Activated B cell treated with CpG ODN at 0.5 μM for 24 hours (primary cell): Measurements from ENCODE around the gene AKAP9. TPM values are rescaled to one million over a fixed set of nuclear protein-coding genes. Genes with fewer than 3 reads are reported as not detected.
"Not testable (repeated sequence)": the region's sequence is repeated elsewhere in the genome, so short reads cannot be mapped to it uniquely, and the experiment has no call there.

Experiments used
- ATAC-seq: fragments of 200-7000 bp; cut with Tn5 transposase; one replicate; pipeline ENCODE4 v1.10.0; 2021; ENCODE audit warnings: low read depth, mild to moderate bottlenecking, moderate library complexity
- CTCF ChIA-PET: fragments of 350-600 bp; sonication (Branson Sonifier 250); formaldehyde crosslinking; loops from one replicate; lab custom pipeline; 2021; ENCODE audit warnings: antibody characterized with exemption; lab: Charles Lee
- POLR2A ChIA-PET: fragments of 350-600 bp; sonication (Branson Sonifier 250); formaldehyde crosslinking; loops from one replicate; lab custom pipeline; 2021; ENCODE audit warnings: antibody characterized with exemption; lab: Charles Lee
- DNase-seq: peaks from one replicate; pipeline ENCODE4 v3.0.0; 2022
- H3K27ac Mint-ChIP-seq: one replicate; pipeline ENCODE4 v1.8.0; 2020; ENCODE audit warnings: mixed read lengths
- H3K27me3 Mint-ChIP-seq: one replicate; pipeline ENCODE4 v1.8.0; 2021; ENCODE audit warnings: mixed read lengths
- H3K36me3 Mint-ChIP-seq: one replicate; pipeline ENCODE4 v1.8.0; 2021; ENCODE audit warnings: low read depth, mixed read lengths
- H3K4me1 Mint-ChIP-seq: one replicate; pipeline ENCODE4 v1.8.0; 2021; ENCODE audit warnings: mixed read lengths
- H3K4me3 Mint-ChIP-seq: one replicate; pipeline ENCODE4 v1.8.0; 2020; ENCODE audit warnings: mild to moderate bottlenecking, mixed read lengths
- H3K9me3 Mint-ChIP-seq: one replicate; pipeline ENCODE4 v1.8.0; 2020; ENCODE audit warnings: mixed read lengths
- intact Hi-C: fragments of 100-400 bp; cut with micrococcal nuclease; formaldehyde crosslinking; loops from one replicate; pipeline ENCODE4 v1.15.1; 2024
- total RNA-seq: library from RNA; stranded (reverse); gene quantifications from 2 replicates; pipeline ENCODE4 v1.2.3, GENCODE V29; 2022
- TF ChIP-seq, protein P1 (sequence below): fragments of 200-600 bp; IDR thresholded peaks from one replicate; pipeline ENCODE4 v1.8.0; 2022; ENCODE audit warnings: antibody characterized with exemption, mild to moderate bottlenecking

Gene AKAP9
- total RNA-seq, 1 donor from 2014 or later = 58.4 TPM

DNA sequence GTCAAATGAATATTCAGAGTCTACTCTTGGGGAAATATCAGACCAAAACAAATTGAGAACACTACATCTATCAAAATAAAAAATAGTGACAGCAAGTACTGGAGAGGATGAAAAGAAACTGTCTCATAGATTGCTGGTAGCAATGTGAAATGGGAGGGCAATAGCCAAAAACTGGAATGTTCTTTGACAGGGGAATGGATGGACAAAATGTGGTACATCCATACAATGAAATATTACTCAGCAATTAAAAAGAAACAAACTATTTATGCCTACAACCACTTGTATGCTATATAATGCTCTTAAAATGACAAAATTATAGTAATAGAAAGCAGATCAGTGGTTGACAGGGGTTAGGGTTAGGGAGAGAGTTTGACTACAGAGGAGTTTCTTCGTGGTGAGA is 147.6 kb downstream of the AKAP9 start:
- Mint-ChIP-seq H3K27me3 (no peaks in the 10 kb centered on the region), H3K27ac (no peak overlapping the region), H3K36me3 (peaks cover 72% of the 10 kb centered on the region), H3K4me3 (no peak overlapping the region), H3K9me3 (peaks cover 5% of the 10 kb centered on the region), H3K4me1 (no peaks in the 10 kb centered on the region)
- no peak for ATAC-seq
- POLR2A ChIA-PET = no interaction called here
- intact Hi-C loops = no loop called here
- no peak for DNase-seq
- TF ChIP-seq, protein P1, sequence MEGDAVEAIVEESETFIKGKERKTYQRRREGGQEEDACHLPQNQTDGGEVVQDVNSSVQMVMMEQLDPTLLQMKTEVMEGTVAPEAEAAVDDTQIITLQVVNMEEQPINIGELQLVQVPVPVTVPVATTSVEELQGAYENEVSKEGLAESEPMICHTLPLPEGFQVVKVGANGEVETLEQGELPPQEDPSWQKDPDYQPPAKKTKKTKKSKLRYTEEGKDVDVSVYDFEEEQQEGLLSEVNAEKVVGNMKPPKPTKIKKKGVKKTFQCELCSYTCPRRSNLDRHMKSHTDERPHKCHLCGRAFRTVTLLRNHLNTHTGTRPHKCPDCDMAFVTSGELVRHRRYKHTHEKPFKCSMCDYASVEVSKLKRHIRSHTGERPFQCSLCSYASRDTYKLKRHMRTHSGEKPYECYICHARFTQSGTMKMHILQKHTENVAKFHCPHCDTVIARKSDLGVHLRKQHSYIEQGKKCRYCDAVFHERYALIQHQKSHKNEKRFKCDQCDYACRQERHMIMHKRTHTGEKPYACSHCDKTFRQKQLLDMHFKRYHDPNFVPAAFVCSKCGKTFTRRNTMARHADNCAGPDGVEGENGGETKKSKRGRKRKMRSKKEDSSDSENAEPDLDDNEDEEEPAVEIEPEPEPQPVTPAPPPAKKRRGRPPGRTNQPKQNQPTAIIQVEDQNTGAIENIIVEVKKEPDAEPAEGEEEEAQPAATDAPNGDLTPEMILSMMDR = no peak
- CTCF ChIA-PET = no interaction called here

DNA sequence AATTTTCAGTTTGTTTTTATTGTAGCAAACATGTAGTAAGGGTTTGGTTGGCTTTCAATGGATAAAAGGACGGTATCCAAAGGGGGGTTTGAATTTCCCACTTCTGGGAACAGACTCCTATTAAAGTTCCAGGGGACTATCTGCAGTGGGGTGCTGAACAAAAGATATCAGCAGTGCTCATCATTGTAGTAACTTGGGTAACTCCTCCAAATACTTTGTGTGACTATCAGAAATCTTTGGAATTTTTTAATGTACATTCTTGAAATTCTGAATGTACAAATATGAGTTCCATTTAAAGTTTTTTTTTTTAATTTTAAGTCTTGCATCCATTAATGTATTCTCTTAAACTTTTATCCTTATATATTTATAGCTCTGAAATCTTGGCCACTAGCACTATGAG is 151.5 kb downstream of the AKAP9 start:
- intact Hi-C loops = no loop called here
- Mint-ChIP-seq H3K9me3 (peaks cover 5% of the 10 kb centered on the region), H3K27me3 (no peaks in the 10 kb centered on the region), H3K27ac (no peak overlapping the region), H3K4me3 (no peak overlapping the region), H3K36me3 (peaks cover 69% of the 10 kb centered on the region), H3K4me1 (no peaks in the 10 kb centered on the region)
- ChIA-PET CTCF (no interaction called here), POLR2A (no interaction called here)
- ATAC-seq = no peak
- TF ChIP-seq, protein P1 = no peak
- no peak for DNase-seq

DNA sequence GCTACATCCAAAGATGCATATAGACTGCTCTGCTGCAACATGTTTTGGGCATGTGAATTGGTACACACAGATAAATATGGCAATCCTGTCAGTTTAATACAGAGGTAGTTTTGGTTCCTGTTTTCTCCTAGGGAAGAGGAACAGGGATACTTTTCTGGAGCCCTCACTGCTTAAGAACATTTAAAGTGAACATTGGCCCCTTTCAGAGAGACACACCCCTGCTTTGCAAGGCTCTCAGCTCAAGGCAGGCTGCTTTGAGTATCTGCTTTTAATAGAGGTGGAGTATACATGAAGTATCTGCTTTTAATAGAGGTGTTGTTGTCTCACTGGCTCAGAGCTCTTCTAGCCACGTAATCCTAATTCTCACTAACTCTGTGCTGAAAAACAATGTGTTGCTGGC is 154.7 kb downstream of the AKAP9 start:
- ATAC-seq = no peak
- Mint-ChIP-seq H3K27ac (no peak overlapping the region), H3K4me3 (no peak overlapping the region), H3K27me3 (no peaks in the 10 kb centered on the region), H3K4me1 (no peaks in the 10 kb centered on the region), H3K9me3 (no peaks in the 10 kb centered on the region), H3K36me3 (peaks cover 74% of the 10 kb centered on the region)
- ChIA-PET CTCF (no interaction called here), POLR2A (no interaction called here)
- no peak for DNase-seq
- intact Hi-C loops = no loop called here
- TF ChIP-seq, protein P1 = no peak

DNA sequence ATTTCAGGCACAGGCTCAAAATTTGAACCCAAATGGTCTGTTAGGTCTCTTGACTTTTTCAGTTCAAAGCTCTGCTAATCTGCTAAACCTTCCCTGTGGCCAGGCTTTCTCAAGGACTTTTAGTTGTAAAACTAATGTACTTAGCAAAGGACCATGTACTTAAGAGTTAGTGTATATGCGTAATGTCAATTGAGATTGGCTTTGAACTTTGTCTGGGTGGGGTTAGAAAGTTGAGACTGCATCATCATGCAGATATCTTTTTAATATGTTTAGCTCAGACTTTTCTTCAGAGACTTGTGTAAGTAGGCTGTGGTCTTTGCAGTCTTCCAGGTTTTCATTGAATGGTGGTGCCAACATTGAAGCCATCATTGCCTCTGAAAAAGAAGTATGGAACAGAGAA is 159.9 kb downstream of the AKAP9 start:
- Mint-ChIP-seq H3K4me1 (no peaks in the 10 kb centered on the region), H3K27me3 (no peaks in the 10 kb centered on the region), H3K4me3 (no peak overlapping the region), H3K9me3 (no peaks in the 10 kb centered on the region), H3K27ac (no peak overlapping the region), H3K36me3 (peaks cover 79% of the 10 kb centered on the region)
- ATAC-seq = no peak
- ChIA-PET CTCF (no interaction called here), POLR2A (interaction anchor here (0.7 kb wide), 1 partner anchor 389 kb away, joined by 7 read pairs; no protein-coding TSS in a partner anchor)
- intact Hi-C loops = no loop called here
- no peak for DNase-seq
- TF ChIP-seq, protein P1 = no peak

DNA sequence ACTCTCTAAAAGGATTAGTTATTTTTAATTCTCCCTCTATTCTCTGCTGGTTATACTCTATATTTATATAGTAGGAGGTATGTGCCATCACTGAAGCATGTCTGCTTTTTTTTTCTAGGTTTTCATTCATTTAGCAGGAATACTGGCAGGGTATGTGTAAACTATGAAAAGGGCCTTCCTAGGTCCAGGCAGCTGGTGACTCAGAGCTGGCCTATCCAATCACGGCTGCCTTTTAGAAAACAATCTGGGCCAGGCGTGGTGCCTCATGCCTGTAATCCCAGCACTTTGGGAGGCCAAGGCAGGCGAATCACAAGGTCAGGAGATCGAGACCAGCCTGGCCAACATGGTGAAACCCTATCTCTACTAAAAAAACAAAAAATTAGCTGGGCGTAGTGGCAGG is 162.2 kb downstream of the AKAP9 start:
- H3K4me3 Mint-ChIP-seq, H3K9me3 Mint-ChIP-seq, H3K27me3 Mint-ChIP-seq, CTCF ChIA-PET, H3K4me1 Mint-ChIP-seq, intact Hi-C loops, POLR2A ChIA-PET, H3K27ac Mint-ChIP-seq, DNase-seq, ATAC-seq: not testable (repeated sequence)
- H3K36me3 Mint-ChIP-seq = peaks cover 74% of the 10 kb centered on the region

DNA sequence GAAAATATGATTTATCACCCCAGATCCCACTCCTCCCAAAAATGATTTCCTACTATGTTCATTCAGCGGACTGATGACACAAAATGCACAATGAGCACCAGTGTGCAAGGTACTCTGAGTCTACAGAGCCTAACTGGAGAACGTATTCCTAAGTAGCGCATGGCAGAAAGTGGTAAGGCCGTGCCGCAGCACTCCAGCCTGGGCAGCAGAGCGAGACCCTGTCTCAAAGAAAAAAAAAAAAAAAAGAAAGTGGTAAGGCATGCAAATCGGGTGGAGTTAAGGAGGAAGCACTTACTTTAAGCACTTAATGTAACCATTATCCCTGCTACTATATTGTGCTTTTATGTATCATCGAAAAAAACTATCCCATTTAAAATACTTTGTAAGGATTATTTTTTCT is 168.2 kb downstream of the AKAP9 start:
- H3K27ac Mint-ChIP-seq = no peak overlapping the region
- ChIA-PET POLR2A (no interaction called here), CTCF (interaction anchor here (1.1 kb wide), 1 partner anchor 24 kb away, joined by 3 read pairs; no protein-coding TSS in a partner anchor)
- H3K4me1 Mint-ChIP-seq = peaks cover 15% of the 10 kb centered on the region
- TF ChIP-seq, protein P1 = no peak
- H3K27me3 Mint-ChIP-seq = no peaks in the 10 kb centered on the region
- H3K9me3 Mint-ChIP-seq = no peaks in the 10 kb centered on the region
- ATAC-seq (peak; percentile 49), DNase-seq (no peak)
- no peak overlapping the region for H3K4me3 Mint-ChIP-seq
- intact Hi-C loops = no loop called here
- H3K36me3 Mint-ChIP-seq = peaks cover 75% of the 10 kb centered on the region
